SHP77 treated with DMSO at 0.1 percent for 48 hours (cell line): Measurements from ENCODE around the gene KLF6.
"Not testable (repeated sequence)": the region's sequence is repeated elsewhere in the genome, so short reads cannot be mapped to it uniquely, and the experiment has no call there.

ENCODE experiments used
- DNase-seq: peaks from one replicate; lab custom pipeline; 2025; lab: John Stamatoyannopoulos, UW

Gene KLF6

GRCh38 chr10:3756360-3756740 lies 28.7 kb downstream of the KLF6 start:
- DNase-seq: no peak

DNA sequence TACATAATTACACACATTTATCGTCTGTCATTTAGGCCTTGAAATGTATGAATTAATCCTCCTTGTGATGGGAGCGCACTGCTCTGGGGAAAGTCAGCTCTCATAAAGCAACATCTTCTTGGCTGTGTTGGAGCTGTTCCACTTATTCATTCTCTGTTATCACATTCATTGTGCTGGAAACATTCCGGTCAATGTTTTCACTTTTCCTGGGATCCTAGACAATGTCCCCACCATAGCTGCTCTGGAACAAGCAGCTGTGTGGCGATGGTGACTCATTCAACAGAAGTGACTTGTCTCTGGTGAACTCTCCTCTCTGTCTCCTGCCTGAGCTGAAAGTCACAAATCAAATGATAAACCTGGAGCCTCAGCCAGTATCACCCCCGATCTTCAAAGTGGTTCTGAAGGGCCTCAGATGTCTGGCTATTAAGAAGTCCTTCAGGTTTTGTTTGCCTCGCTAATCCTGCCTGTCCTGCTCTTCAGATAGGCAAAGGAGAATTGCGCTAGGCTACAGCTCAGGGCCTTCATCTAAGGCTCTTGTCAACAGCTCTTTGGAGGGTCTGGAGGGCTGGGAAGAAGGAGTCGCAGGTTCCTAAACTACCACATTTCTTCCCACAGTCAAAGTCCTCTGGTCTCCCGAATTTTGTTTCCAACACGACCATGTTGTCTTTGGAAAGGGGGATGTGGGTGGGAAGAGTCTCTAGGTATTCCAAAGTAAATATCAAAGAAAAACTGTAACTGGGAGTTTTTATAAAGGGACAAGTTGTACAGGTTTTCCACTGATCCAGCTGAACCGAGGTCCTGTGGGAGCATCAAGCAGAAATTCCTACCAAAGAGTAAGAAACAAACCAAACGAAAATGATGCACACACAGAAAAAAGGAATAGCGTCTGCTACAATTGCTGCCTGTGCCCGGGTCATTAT lies 29.3 kb downstream of the KLF6 start:
- DNase-seq: no peak

- DNase-seq: no peak
These were observed 30.1 kb downstream of the KLF6 start for GRCh38 chr10:3754727-3755439.

GRCh38 chr10:3750854-3751253 lies 34.2 kb downstream of the KLF6 start:
- DNase-seq: no peak

- no peak for DNase-seq
These were observed 34.8 kb downstream of the KLF6 start for GRCh38 chr10:3750006-3750816.

- no peak for DNase-seq
These were observed 35.4 kb downstream of the KLF6 start for GRCh38 chr10:3749600-3749999.

DNA sequence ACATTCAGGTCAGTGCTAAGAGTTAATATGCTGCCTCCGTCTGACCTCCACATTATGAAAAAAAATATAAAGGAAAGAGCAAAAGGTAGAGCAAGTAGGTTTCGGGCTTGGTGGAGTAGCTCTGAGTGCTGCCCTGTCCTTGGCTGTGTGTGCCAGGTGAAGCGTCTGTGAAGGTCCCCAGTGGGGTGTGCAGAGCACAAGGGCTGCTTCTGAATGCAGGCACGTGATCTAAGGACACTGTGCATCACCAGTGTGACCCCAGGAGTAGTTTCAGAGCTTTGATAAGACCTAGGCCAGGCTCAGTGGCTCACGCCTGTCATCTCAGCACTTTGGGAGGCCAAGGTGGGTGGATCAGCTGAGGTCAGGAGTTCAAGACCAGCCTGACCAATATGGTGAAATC lies 36.0 kb downstream of the KLF6 start:
- no peak for DNase-seq

DNA sequence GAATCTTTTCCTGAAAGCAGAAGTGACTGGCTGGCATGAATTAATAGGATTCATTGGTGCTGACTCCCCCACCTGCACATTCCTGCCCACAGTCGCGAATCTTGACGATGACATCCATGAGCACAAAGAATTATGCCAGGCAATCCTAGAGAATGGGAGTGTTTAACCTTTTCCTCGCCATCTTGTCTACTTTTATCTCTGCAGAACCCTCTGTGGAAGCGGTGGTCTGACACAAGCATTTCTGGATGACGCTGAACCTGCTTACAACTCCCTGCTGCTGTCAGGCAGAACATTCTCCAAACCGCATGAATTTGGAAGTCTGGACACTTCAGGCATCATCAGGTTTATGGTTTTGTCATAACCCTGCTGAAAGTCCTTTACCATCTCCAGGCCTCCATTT lies 36.5 kb downstream of the KLF6 start:
- no peak for DNase-seq

DNA sequence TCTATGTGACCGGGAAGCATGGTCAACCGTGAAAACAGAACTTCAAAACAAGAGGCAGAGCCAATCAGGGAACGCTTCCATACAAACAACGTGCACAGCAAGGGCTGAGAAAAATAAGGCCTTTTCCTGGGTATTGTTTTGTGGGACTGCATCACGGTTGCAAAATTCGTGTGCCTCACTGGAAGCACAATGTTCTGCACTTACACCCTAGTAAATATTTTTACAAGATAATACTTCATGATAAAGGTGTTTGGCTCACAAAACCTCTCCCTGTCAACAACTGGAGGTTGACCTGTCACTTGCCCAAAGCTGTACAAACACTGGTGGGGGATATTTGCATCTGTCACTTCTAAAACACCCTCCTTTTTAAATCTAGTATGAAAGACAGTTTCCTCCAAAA lies 37.0 kb downstream of the KLF6 start:
- DNase-seq: no peak

DNA sequence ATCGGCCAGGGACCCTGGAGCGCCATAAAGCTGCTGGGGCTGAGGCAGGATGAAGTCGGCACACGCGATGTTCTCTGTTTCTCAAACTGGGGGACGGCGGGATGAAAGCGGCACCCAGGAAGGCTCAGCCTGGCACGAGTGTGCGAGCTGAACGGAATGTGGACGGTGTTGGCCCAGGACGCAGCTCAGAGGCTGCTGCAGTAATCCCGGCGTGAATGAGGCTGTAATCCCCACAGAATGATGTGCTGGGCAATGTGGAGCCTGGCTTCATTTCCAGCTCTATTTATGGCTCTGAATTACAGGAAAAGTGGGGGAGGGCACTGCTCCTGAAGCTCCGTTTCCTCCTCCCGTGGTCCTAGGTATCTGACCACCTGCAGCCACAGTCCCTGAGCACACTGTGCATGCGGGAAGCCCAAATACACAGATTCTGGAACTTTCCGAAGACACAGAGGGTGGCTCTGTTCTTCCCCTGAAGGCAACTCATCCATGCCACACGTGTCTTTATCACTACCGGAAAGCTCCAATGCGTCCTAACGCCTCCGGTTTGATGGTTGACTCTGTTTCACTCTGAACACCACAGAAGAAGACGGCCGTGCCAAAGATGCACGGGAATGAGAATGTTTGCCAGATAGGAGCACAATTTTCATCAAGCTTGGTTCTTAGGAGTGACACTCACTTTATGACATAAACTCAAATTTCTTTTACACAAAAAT lies 37.6 kb downstream of the KLF6 start:
- DNase-seq: no peak

DNA sequence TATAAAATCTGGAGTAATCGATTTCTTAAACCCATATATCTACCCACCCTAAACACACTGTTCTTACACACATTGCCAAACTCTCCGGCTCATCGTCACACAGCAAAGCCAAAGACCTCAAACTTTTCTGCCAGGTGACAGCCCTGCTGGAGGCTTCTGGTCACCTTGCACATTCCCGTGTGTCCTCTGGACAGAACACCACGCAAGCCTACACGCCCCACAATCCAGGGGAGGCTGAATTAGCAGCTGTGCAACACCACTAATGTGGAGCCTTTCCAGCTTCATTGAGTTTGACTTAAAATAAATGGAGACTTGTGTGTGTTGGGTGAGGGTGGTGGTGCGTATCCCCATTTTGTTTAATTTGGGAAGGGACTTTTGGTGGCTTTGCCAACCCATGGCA lies 38.4 kb downstream of the KLF6 start:
- no peak for DNase-seq

DNA sequence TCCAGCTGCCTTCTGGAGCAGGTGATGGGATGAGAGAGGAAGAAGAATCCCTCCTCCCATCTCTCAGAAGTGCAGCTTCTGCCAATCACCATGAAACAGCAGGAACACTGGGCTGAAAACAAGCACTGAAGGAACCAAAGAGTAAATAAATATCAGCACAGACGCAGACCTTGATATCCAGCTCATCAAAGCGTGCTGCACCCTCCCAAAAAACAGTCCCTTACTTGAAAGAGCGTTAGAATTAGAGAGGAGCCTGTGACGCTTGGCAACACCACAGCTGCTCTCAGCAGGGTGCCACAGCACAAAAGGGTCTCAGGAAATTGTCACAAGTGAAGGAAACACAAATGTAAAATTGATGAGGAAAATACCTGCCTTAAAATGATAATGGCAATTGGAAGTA lies 39.5 kb downstream of the KLF6 start:
- no peak for DNase-seq

- DNase-seq: no peak
These were observed 43.1 kb downstream of the KLF6 start for GRCh38 chr10:3741688-3742461.

DNA sequence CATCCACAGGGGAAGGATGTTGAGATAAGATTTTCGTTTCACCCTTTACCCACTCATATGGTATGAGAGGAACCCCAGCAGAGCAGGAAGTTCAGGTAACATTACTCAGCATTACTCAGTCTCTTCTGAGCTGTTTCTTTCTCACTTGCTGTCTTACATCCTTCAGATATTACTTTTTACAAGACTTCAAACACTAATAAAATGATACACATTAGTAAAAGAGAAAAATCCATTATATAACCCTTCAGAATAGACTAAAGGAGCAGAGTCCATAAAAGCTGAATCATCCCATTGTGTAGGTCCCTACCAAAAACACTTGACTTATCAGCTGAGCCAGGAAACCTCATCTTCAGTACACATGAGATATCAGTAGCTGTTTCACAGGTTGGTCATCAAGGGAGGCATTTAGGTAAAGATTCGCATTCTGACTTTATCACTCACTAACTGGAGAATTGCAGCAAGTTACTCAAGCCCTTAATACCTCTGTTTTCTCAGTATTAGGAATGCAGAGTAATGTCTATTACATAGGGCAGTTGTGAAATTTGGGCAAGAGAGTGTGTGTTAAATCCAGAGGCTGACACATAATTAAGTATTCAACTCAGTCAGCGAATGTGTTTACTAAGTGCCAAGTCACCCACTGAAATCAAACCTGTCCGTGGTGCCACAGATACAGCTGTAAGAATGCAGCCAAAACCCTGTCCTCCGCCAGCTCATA lies 44.7 kb downstream of the KLF6 start:
- DNase-seq: no peak

- DNase-seq: no peak
These were observed 46.1 kb downstream of the KLF6 start for GRCh38 chr10:3738855-3739350.

GRCh38 chr10:3737864-3738263 lies 47.1 kb downstream of the KLF6 start:
- DNase-seq: no peak

DNA sequence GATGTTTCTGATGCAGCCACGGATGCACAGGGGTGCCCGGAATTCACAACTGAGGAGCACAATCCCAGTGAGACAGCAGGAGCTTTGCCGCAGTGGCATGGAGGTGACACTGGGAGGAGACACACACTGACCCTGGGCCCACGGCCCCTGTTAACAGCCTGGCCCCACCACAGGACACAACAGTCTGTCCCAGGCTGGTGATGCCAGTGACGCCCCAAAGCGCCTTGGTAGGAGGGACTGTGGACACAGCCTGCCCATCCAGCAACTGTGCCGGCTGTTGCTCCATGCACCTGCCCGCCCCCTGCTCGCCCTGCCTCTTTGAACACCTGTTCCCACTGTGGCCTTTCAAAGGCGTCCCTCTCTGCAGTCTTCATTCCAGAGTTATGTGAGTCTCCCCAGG lies 49.8 kb downstream of the KLF6 start:
- DNase-seq: no peak

DNA sequence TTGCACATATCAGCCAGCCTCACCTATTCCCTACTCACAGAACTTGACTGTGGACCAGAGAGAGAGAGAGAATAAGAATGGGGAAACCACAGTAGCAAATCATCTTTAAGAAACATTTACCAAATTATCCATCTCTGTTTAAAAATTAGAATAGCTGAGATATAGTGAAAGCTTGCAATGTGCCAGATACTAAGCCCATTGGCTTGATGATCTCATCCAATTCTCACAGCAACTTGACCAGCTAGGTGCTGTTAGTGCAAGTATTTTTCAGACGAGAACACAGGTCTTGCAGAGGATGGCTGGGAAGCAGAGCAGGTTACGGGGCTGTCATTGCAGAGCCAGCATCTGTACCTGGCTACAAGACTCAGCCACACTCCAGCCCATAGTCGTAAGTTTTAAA lies 50.9 kb downstream of the KLF6 start:
- no peak for DNase-seq

DNA sequence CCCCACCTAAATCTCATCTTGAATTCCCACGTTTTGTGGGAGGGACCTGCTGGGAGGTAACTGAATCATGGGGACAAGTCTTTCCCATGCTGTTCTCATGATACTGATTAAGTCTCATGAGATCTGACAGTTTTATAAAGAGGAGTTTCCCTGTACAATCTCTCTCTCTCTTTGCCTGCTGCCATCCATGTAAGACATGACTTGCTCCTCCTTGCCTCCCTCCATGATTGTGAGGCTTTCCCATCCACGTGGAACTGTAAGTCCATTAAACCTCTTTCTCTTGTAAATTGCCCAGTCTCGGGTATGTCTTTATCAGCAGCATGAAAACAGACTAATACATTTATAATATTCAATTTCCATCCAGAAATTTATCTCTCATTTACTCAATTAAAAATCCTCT lies 52.8 kb downstream of the KLF6 start:
- DNase-seq: not testable (repeated sequence)

GRCh38 chr10:3729397-3729976 lies 55.5 kb downstream of the KLF6 start:
- DNase-seq: no peak
